Neural progenitor cell (in vitro differentiated cells): ENCODE results near the gene CCL21. TPM values are rescaled to one million over a fixed set of nuclear protein-coding genes. Genes with fewer than 3 reads are reported as not detected.

Experiments used
- DNase-seq: peaks from one replicate; pipeline ENCODE4 v3.0.0-alpha.2; 2016; ENCODE audit warnings: low spot score
- H2AFZ ChIP-seq: fragments of 200-600 bp; sonication (generic); replicated peaks from 2 replicates; pipeline ENCODE4 v1.6.1; 2016; ENCODE audit warnings: antibody characterized with exemption
- H3F3A ChIP-seq: fragments of 200-600 bp; sonication (generic); 2 replicates; pipeline ENCODE4 v1.6.1; 2016; ENCODE audit warnings: antibody characterized with exemption, low read depth
- H3K27ac ChIP-seq: fragments of 200-600 bp; sonication (generic); 2 replicates; pipeline ENCODE4 v1.5.1; 2016; ENCODE audit warnings: mild to moderate bottlenecking
- H3K27me3 ChIP-seq: fragments of 200-600 bp; sonication (generic); 2 replicates; pipeline ENCODE4 v1.6.1; 2016; ENCODE audit warnings: mild to moderate bottlenecking, moderate library complexity
- H3K36me3 ChIP-seq: fragments of 200-600 bp; sonication (generic); 2 replicates; pipeline ENCODE4 v1.5.1; 2016
- H3K4me1 ChIP-seq: fragments of 200-600 bp; sonication (generic); 2 replicates; pipeline ENCODE4 v1.6.1; 2016; ENCODE audit warnings: mixed run types
- H3K4me2 ChIP-seq: fragments of 200-600 bp; sonication (generic); 2 replicates; pipeline ENCODE4 v1.6.1; 2016
- H3K4me3 ChIP-seq: fragments of 200-600 bp; sonication (generic); 2 replicates; pipeline ENCODE4 v1.5.1; 2016
- H3K79me2 ChIP-seq: fragments of 200-600 bp; sonication (generic); 2 replicates; pipeline ENCODE4 v1.6.1; 2016; ENCODE audit warnings: low read depth
- H3K9ac ChIP-seq: fragments of 200-600 bp; sonication (generic); 2 replicates; pipeline ENCODE4 v1.6.1; 2016
- H3K9me3 ChIP-seq: fragments of 200-600 bp; sonication (generic); 2 replicates; pipeline ENCODE4 v1.5.1; 2016; ENCODE audit warnings: low read depth
- H4K20me1 ChIP-seq: fragments of 200-600 bp; sonication (generic); 2 replicates; pipeline ENCODE4 v1.6.1; 2016; ENCODE audit warnings: low read depth
- H3K27ac Mint-ChIP-seq: 3 replicates; pipeline ENCODE4 v1.8.0; 2021; ENCODE audit warnings: mixed read lengths
- H3K27me3 Mint-ChIP-seq: 2 replicates; pipeline ENCODE4 v1.8.0; 2022; ENCODE audit warnings: low read depth, mild to moderate bottlenecking, inconsistent platforms, moderate library complexity, mixed read lengths; ENCODE audit not compliant: insufficient read depth
- H3K36me3 Mint-ChIP-seq: 3 replicates; pipeline ENCODE4 v1.8.0; 2021; ENCODE audit warnings: mixed read lengths
- H3K4me1 Mint-ChIP-seq: 3 replicates; pipeline ENCODE4 v1.8.0; 2021; ENCODE audit warnings: mixed read lengths
- H3K4me3 Mint-ChIP-seq: 3 replicates; pipeline ENCODE4 v1.8.0; 2021; ENCODE audit warnings: mild to moderate bottlenecking, moderate library complexity, mixed read lengths
- H3K9me3 Mint-ChIP-seq: 3 replicates; pipeline ENCODE4 v1.8.0; 2020; ENCODE audit warnings: mixed read lengths
- CTCF ChIP-seq: fragments of 200-600 bp; sonication (generic); IDR thresholded peaks from 2 replicates; pipeline ENCODE4 v1.5.1; 2017; ENCODE audit warnings: antibody characterized with exemption, mild to moderate bottlenecking
- EZH2 ChIP-seq: fragments of 200-600 bp; sonication (generic); IDR thresholded peaks from 2 replicates; pipeline ENCODE4 v1.6.1; 2017; ENCODE audit warnings: antibody characterized with exemption, mild to moderate bottlenecking, moderate library complexity
- EZH2phosphoT487 ChIP-seq: fragments of 200-600 bp; sonication (generic); IDR thresholded peaks from 2 replicates; pipeline ENCODE4 v1.6.1; 2017; ENCODE audit warnings: antibody characterized with exemption
- total RNA-seq: library from RNA; depleted of rRNA; stranded (reverse); fragments of >200 nt; gene quantifications from 2 replicates; pipeline ENCODE4 v1.2.3, GENCODE V29; 2015; ENCODE audit warnings: low replicate concordance

The CCL21 gene
- total RNA-seq, 1 donor from 2014 or later, result not detected

GRCh38 chr9:34712140-34712539 is 2.2 kb upstream of the CCL21 start:
- H3K27ac Mint-ChIP-seq, result no peak overlapping the region
- no peaks in the 10 kb centered on the region for H3K36me3 ChIP-seq
- H3K27ac ChIP-seq, result no peak overlapping the region
- H3F3A ChIP-seq, result no peaks in the 10 kb centered on the region
- TF ChIP-seq EZH2 (no peak), EZH2phosphoT487 (no peak), CTCF (no peak)
- no peaks in the 10 kb centered on the region for H3K79me2 ChIP-seq
- H3K36me3 Mint-ChIP-seq, result no peaks in the 10 kb centered on the region
- H3K9me3 Mint-ChIP-seq, result no peaks in the 10 kb centered on the region
- H3K27me3 ChIP-seq, result no peaks in the 10 kb centered on the region
- H3K27me3 Mint-ChIP-seq, result peaks cover 2% of the 10 kb centered on the region
- H3K4me1 Mint-ChIP-seq, result no peaks in the 10 kb centered on the region
- no peaks in the 10 kb centered on the region for H3K4me1 ChIP-seq
- no peaks in the 10 kb centered on the region for H4K20me1 ChIP-seq
- no peak overlapping the region for H3K4me3 ChIP-seq
- no peak overlapping the region for H2AFZ ChIP-seq
- DNase-seq, result no peak
- H3K4me3 Mint-ChIP-seq, result no peak overlapping the region
- no peak overlapping the region for H3K4me2 ChIP-seq
- H3K9me3 ChIP-seq, result no peaks in the 10 kb centered on the region
- H3K9ac ChIP-seq, result no peak overlapping the region

- Histone ChIP-seq H2AFZ (no peak overlapping the region), H3K79me2 (no peaks in the 10 kb centered on the region), H3K36me3 (no peaks in the 10 kb centered on the region), H3K9ac (no peak overlapping the region), H3K4me2 (no peak overlapping the region), H3K27ac (no peak overlapping the region), H3K27me3 (no peaks in the 10 kb centered on the region), H3F3A (no peaks in the 10 kb centered on the region), H4K20me1 (no peaks in the 10 kb centered on the region), H3K4me1 (no peaks in the 10 kb centered on the region), H3K9me3 (no peaks in the 10 kb centered on the region), H3K4me3 (no peak overlapping the region)
- no peaks in the 10 kb centered on the region for H3K9me3 Mint-ChIP-seq
- H3K27ac Mint-ChIP-seq, result no peak overlapping the region
- no peaks in the 10 kb centered on the region for H3K36me3 Mint-ChIP-seq
- no peaks in the 10 kb centered on the region for H3K4me1 Mint-ChIP-seq
- TF ChIP-seq CTCF, result no peak
- no peak overlapping the region for H3K4me3 Mint-ChIP-seq
- peaks cover 2% of the 10 kb centered on the region for H3K27me3 Mint-ChIP-seq
- DNase-seq, result no peak
Measured at GRCh38 chr9:34709196-34709978, 549 bp downstream of the CCL21 start.

- no peak for DNase-seq
- Histone ChIP-seq H3F3A (peaks cover 3% of the 10 kb centered on the region), H3K4me2 (no peak overlapping the region), H3K4me3 (no peak overlapping the region), H3K27ac (no peak overlapping the region), H3K27me3 (peaks cover 8% of the 10 kb centered on the region), H3K4me1 (no peaks in the 10 kb centered on the region), H2AFZ (no peak overlapping the region), H3K9me3 (no peaks in the 10 kb centered on the region), H3K36me3 (no peaks in the 10 kb centered on the region), H3K79me2 (no peaks in the 10 kb centered on the region), H4K20me1 (no peaks in the 10 kb centered on the region), H3K9ac (no peak overlapping the region)
- Mint-ChIP-seq H3K27ac (no peak overlapping the region), H3K4me1 (peaks cover 2% of the 10 kb centered on the region), H3K36me3 (no peaks in the 10 kb centered on the region), H3K4me3 (no peak overlapping the region), H3K9me3 (no peaks in the 10 kb centered on the region), H3K27me3 (peaks cover 6% of the 10 kb centered on the region)
- TF ChIP-seq EZH2 (no peak), EZH2phosphoT487 (no peak), CTCF (no peak)
Measured at GRCh38 chr9:34707130-34707529, 2.8 kb downstream of the CCL21 start.
